NT2/D1 (cell line): Measurements from ENCODE around the gene ADARB2.

Experiments
- YY1 ChIP-seq: IDR thresholded peaks from 2 replicates; pipeline ENCODE4 v1.6.1; 2011; ENCODE audit not compliant: insufficient read length, insufficient read depth
- ZNF274 ChIP-seq: IDR thresholded peaks from 2 replicates; pipeline ENCODE4 v1.6.1; 2011; ENCODE audit warnings: mild to moderate bottlenecking, low read depth, low read length

DNA sequence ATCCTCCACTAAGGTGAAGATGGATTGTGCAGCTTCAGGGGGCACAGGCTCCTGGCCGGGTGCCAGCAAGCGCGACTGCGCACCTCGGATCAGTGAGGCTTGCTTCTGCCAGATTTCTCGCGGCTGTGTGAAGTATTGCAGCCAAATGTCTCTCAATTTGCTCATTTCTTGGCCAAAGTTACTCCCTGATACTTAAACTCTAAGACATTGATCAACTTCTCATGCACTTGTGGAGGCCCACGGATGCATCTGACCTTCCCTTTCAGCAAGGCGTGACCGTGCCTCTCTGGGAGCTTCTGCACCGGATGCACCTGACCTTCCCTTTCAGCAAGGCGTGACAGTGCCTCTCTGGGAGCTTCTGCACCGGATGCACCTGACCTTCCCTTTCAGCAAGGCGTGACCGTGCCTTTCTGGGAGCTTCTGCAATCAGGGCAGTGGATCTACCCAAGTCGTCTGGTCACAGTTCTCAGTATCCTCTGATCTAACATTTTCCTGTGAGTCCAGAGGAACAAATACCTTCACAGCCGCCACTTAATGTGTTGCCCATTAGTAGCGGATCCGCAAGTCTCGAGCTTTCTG, 248.3 kb downstream of the ADARB2 start:
- TF ChIP-seq ZNF274 (no peak), YY1 (no peak)
